GM18870 (cell line): Measurements from ENCODE around the gene CAMKK2.
A peak's percentile ranks its signal among the peaks of the same experiment; 100 is the strongest.
"Not testable (repeated sequence)": the region's sequence is repeated elsewhere in the genome, so short reads cannot be mapped to it uniquely, and the experiment has no call there.

ENCODE experiments used
- ATAC-seq: cut with Tn5 transposase; IDR thresholded peaks from one replicate; pipeline ENCODE4 v1.9.1; 2021; ENCODE audit warnings: moderate library complexity; ENCODE audit not compliant: unreplicated experiment

CAMKK2 gene

GRCh38 chr12:121227294-121227693, 69.2 kb downstream of the CAMKK2 start:
- no peak for ATAC-seq

- not testable (repeated sequence) for ATAC-seq
Observed at GRCh38 chr12:121226871-121227270, 69.6 kb downstream of the CAMKK2 start.

GRCh38 chr12:121226399-121226798, 70.1 kb downstream of the CAMKK2 start:
- no peak for ATAC-seq

GRCh38 chr12:121224591-121224990, 71.9 kb downstream of the CAMKK2 start:
- ATAC-seq = no peak

GRCh38 chr12:121223292-121224285, 72.9 kb downstream of the CAMKK2 start:
- ATAC-seq = no peak

GRCh38 chr12:121222847-121223246, 73.7 kb downstream of the CAMKK2 start:
- no peak for ATAC-seq

GRCh38 chr12:121219353-121219986, 77.0 kb downstream of the CAMKK2 start:
- ATAC-seq = no peak

- no peak for ATAC-seq
Observed at GRCh38 chr12:121218588-121219352, 77.7 kb downstream of the CAMKK2 start.

GRCh38 chr12:121217761-121218160, 78.7 kb downstream of the CAMKK2 start:
- ATAC-seq = no peak

GRCh38 chr12:121217063-121217462, 79.4 kb downstream of the CAMKK2 start:
- no peak for ATAC-seq

- no peak for ATAC-seq
Observed at GRCh38 chr12:121216102-121216501, 80.4 kb downstream of the CAMKK2 start.

GRCh38 chr12:121214855-121215745, 81.4 kb downstream of the CAMKK2 start:
- ATAC-seq = no peak

- no peak for ATAC-seq
Observed at GRCh38 chr12:121214166-121214777, 82.2 kb downstream of the CAMKK2 start.

- ATAC-seq = no peak
Observed at GRCh38 chr12:121212875-121213274, 83.6 kb downstream of the CAMKK2 start.

- peak; percentile 55 for ATAC-seq
Observed at GRCh38 chr12:121209624-121210572, 86.6 kb downstream of the CAMKK2 start, which contains the start of gene P2RX4. Gene P2RX4, plus strand, starts transcription at chr12:121210129. Its CDS starts 36 bp downstream, at chr12:121210165.

- ATAC-seq = no peak
Observed at GRCh38 chr12:121209221-121209620, 87.3 kb downstream of the CAMKK2 start.

- not testable (repeated sequence) for ATAC-seq
Observed at GRCh38 chr12:121208571-121208970, 87.9 kb downstream of the CAMKK2 start.

GRCh38 chr12:121205491-121205890, 91.0 kb downstream of the CAMKK2 start:
- no peak for ATAC-seq

GRCh38 chr12:121203482-121203881, 93.0 kb downstream of the CAMKK2 start:
- ATAC-seq = no peak
